ENCODE measurements around the gene FGFR4.

DNA sequence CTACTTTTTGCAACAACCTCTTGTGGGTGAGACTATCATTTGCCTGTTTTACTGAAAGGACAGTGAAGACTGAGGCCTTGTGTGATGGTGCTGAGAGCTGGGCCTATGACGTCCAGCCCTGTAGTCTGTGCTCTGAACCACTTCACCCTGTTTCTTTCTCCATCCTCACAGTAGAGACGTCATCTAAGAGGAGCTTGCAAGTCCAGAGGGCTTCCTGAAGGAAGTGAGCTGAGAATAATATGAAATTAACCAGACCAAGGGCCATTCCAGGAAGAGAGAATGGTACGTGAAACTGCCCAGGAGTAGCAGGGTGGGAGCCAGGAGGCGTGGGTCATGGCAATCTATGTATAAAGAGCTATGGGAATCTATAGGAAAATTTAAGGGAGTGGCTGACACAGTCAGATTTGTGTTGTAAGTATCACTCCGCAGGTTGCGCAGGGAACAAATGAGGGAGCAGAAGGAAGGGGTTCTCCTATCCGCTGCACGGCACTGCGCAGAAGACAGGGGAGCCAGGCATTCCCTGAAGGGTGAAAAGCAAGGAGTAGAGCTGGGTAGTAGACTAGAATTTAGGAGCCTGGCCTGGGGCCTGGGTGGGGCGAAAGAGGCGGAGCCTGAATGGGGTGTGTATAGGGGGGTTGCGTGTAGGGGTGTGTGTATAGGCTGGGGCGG, 596 bp upstream of the FGFR4 start:
- TF ChIP-seq YY1 (IDR thresholded peaks at IDR 0.05; ENCODE audit: insufficient read depth, insufficient read length) (no peak), ZNF274 (IDR thresholded peaks at IDR 0.05; ENCODE audit: low read depth, low read length) (no peak)

Measured in NT2/D1 (cell line).